OCI-LY3 (cell line): ENCODE measurements around the gene TPCN1.

Experiments used
- H2AFZ ChIP-seq: fragments of 200-600, 300-600 bp; shearing (Covaris generic); 2 replicates; pipeline ENCODE4 v1.6.0; 2014; ENCODE audit warnings: antibody characterized with exemption, low read depth, low read length
- H3K27ac ChIP-seq: fragments of 200-600, 300-600 bp; sonication (generic); 2 replicates; pipeline ENCODE4 v1.5.1; 2014; ENCODE audit warnings: mild to moderate bottlenecking, low read length, moderate library complexity, mixed read lengths
- H3K27me3 ChIP-seq: fragments of 200-600, 300-600 bp; sonication (generic); 2 replicates; pipeline ENCODE4 v1.6.1; 2014; ENCODE audit warnings: low read depth, low read length, mixed read lengths
- H3K36me3 ChIP-seq: fragments of 200-600, 300-600 bp; sonication (generic); replicated peaks from 2 replicates; pipeline ENCODE3; 2014; ENCODE audit warnings: low read depth, low read length, mixed read lengths
- H3K4me1 ChIP-seq: fragments of 300-600, 200-600 bp; sonication (generic); 2 replicates; pipeline ENCODE4 v1.6.1; 2014; ENCODE audit warnings: low read length, mixed read lengths
- H3K4me2 ChIP-seq: fragments of 200-600, 300-600 bp; sonication (generic); 2 replicates; pipeline ENCODE4 v1.6.1; 2014; ENCODE audit warnings: low read length, mixed read lengths
- H3K4me3 ChIP-seq: fragments of 300-600, 200-600 bp; sonication (generic); 2 replicates; pipeline ENCODE4 v1.5.1; 2014; ENCODE audit warnings: antibody characterized with exemption, mild to moderate bottlenecking, low read length, moderate library complexity
- H3K79me2 ChIP-seq: fragments of 300-600, 200-600 bp; shearing (Covaris generic); 2 replicates; pipeline ENCODE4 v1.6.1; 2014; ENCODE audit warnings: mild to moderate bottlenecking, low read length, mixed read lengths
- H3K9ac ChIP-seq: fragments of 300-600, 200-600 bp; shearing (Covaris generic); 2 replicates; pipeline ENCODE4 v1.6.0; 2014; ENCODE audit warnings: mild to moderate bottlenecking, low read length, moderate library complexity
- H3K9me3 ChIP-seq: fragments of 200-600, 300-600 bp; shearing (Covaris generic); 2 replicates; pipeline ENCODE4 v1.6.1; 2014; ENCODE audit warnings: low read length, mixed read lengths; ENCODE audit not compliant: insufficient read depth
- H4K20me1 ChIP-seq: fragments of 200-600, 300-600 bp; sonication (generic); 2 replicates; pipeline ENCODE4 v1.6.1; 2016; ENCODE audit warnings: low read length, mixed read lengths; ENCODE audit not compliant: insufficient read depth
- CTCF ChIP-seq: fragments of 200-600, 300-600 bp; sonication (generic); IDR thresholded peaks from 2 replicates; pipeline ENCODE4 v1.5.1; 2014; ENCODE audit warnings: antibody characterized with exemption, low read length, low read depth
- EZH2phosphoT487 ChIP-seq: fragments of 200-600 bp; shearing (Covaris generic); IDR thresholded peaks from 2 replicates; pipeline ENCODE4 v1.6.1; 2018; ENCODE audit warnings: antibody characterized with exemption, mixed run types, low read depth

TPCN1 gene

GRCh38 chr12:113239811-113240331 is 18.6 kb downstream of the TPCN1 start:
- H3K79me2 ChIP-seq: peaks cover 6% of the 10 kb centered on the region
- no peak overlapping the region for H2AFZ ChIP-seq
- H3K4me1 ChIP-seq: peaks cover 13% of the 10 kb centered on the region
- H3K27me3 ChIP-seq: no peaks in the 10 kb centered on the region
- H4K20me1 ChIP-seq: no peaks in the 10 kb centered on the region
- H3K4me3 ChIP-seq: no peak overlapping the region
- no peak overlapping the region for H3K9ac ChIP-seq
- peaks cover 40% of the 10 kb centered on the region for H3K36me3 ChIP-seq
- no peaks in the 10 kb centered on the region for H3K9me3 ChIP-seq
- H3K4me2 ChIP-seq: peak overlapping the region; percentile 49
- H3K27ac ChIP-seq: peak overlapping the region; percentile 55
- TF ChIP-seq EZH2phosphoT487 (no peak), CTCF (no peak)

- Histone ChIP-seq H3K27me3 (no peaks in the 10 kb centered on the region), H3K4me3 (no peak overlapping the region), H3K27ac (peak overlapping the region; percentile 55), H2AFZ (no peak overlapping the region), H3K4me1 (peaks cover 13% of the 10 kb centered on the region), H3K36me3 (peaks cover 36% of the 10 kb centered on the region), H3K79me2 (peaks cover 6% of the 10 kb centered on the region), H3K4me2 (peak overlapping the region; percentile 49), H3K9ac (no peak overlapping the region), H4K20me1 (no peaks in the 10 kb centered on the region), H3K9me3 (no peaks in the 10 kb centered on the region)
- TF ChIP-seq EZH2phosphoT487: no peak
Measured at GRCh38 chr12:113240395-113240794, 19.1 kb downstream of the TPCN1 start.

GRCh38 chr12:113241191-113242025 is 20.1 kb downstream of the TPCN1 start:
- Histone ChIP-seq H3K4me2 (no peak overlapping the region), H3K36me3 (peaks cover 31% of the 10 kb centered on the region), H3K9ac (no peak overlapping the region), H3K4me3 (no peak overlapping the region), H3K79me2 (peaks cover 6% of the 10 kb centered on the region), H3K9me3 (no peaks in the 10 kb centered on the region), H3K27me3 (no peaks in the 10 kb centered on the region), H3K27ac (no peak overlapping the region), H4K20me1 (no peaks in the 10 kb centered on the region), H3K4me1 (peaks cover 13% of the 10 kb centered on the region), H2AFZ (no peak overlapping the region)
- no peak for TF ChIP-seq CTCF
- TF ChIP-seq EZH2phosphoT487: no peak

- peaks cover 6% of the 10 kb centered on the region for H3K79me2 ChIP-seq
- no peak overlapping the region for H3K27ac ChIP-seq
- no peaks in the 10 kb centered on the region for H4K20me1 ChIP-seq
- H3K9ac ChIP-seq: no peak overlapping the region
- peaks cover 31% of the 10 kb centered on the region for H3K36me3 ChIP-seq
- H3K4me3 ChIP-seq: no peak overlapping the region
- TF ChIP-seq EZH2phosphoT487 (no peak), CTCF (no peak)
- no peak overlapping the region for H3K4me2 ChIP-seq
- H3K9me3 ChIP-seq: no peaks in the 10 kb centered on the region
- H3K4me1 ChIP-seq: peaks cover 13% of the 10 kb centered on the region
- no peak overlapping the region for H2AFZ ChIP-seq
- H3K27me3 ChIP-seq: no peaks in the 10 kb centered on the region
Measured at GRCh38 chr12:113242026-113242418, 20.8 kb downstream of the TPCN1 start.
